Gastroesophageal sphincter (tissue), 4 donors: ENCODE results near the gene IFNGR1. TPM values are rescaled to one million over a fixed set of nuclear protein-coding genes. Genes with fewer than 3 reads are reported as not detected.

ENCODE experiments used
- ATAC-seq: fragments of 150-250 bp; one replicate; pipeline ENCODE4 v1.9.1; 2016; ENCODE audit warnings: mild to moderate bottlenecking, moderate library complexity
- H3K27ac ChIP-seq, 4 donors: fragments of 200-600 bp; sonication (generic) in 3 of 4; 1 replicate in 3 of 4; 2 replicates in 1 of 4; pipeline ENCODE4 v1.5.1; 2016 to 2019
- H3K27me3 ChIP-seq: fragments of 200-600 bp; sonication (generic); one replicate; pipeline ENCODE4 v1.5.1; 2019
- H3K36me3 ChIP-seq, 2 donors: fragments of 200-600 bp; sonication (generic); one replicate each; pipeline ENCODE4 v1.5.1; 2019; ENCODE audit warnings: control low read depth in 1 of 2
- H3K4me1 ChIP-seq, 3 donors: fragments of 200-600 bp; sonication (generic); 1 replicate in 2 of 3; 2 replicates in 1 of 3; pipeline ENCODE4 v1.5.1; 2016 to 2019; ENCODE audit warnings: control low read depth in 2 of 3
- H3K4me3 ChIP-seq, 2 donors: fragments of 200-600 bp; sonication (generic); one replicate each; pipeline ENCODE4 v1.5.1; 2019; ENCODE audit warnings: mild to moderate bottlenecking in 1 of 2, moderate library complexity in 1 of 2
- H3K9me3 ChIP-seq, 3 donors: fragments of 200-600 bp; sonication (generic); one replicate each; pipeline ENCODE4 v1.5.1; 2017 to 2019; ENCODE audit warnings: control low read depth in 2 of 3
- EP300 ChIP-seq: sonication (generic); formaldehyde crosslinking; IDR thresholded peaks from one replicate; pipeline ENCODE4 v1.6.1; 2017; ENCODE audit warnings: antibody characterized with exemption, mild to moderate bottlenecking
- POLR2A ChIP-seq, 2 donors: fragments of 450-650 bp; IDR thresholded peaks; one replicate each; pipeline ENCODE4 v1.6.1; 2017; ENCODE audit warnings: antibody characterized with exemption in 2 of 2, mild to moderate bottlenecking in 2 of 2, moderate library complexity in 1 of 2
- POLR2AphosphoS5 ChIP-seq: sonication (generic); formaldehyde crosslinking; IDR thresholded peaks from one replicate; pipeline ENCODE4 v1.6.1; 2017; ENCODE audit warnings: antibody characterized with exemption
- WGBS, 2 donors: methylation state at CpG; one replicate each; pipeline ENCODE4 v1.1.5; 2018; ENCODE audit warnings: low coverage in 1 of 2; 5-methylcytosine and 5-hydroxymethylcytosine counted together
- total RNA-seq, 4 donors: library from RNA; depleted of rRNA; stranded (reverse); fragments of >200 nt; gene quantifications; one replicate each; pipeline ENCODE4 v1.1.0, GENCODE V29; 2016
- TF ChIP-seq, protein P1 (sequence below), 4 experiments: fragments of 200-600 bp in 2 of 4; fragments of 450-650 bp in 2 of 4; sonication (generic) in 1 of 4; IDR thresholded peaks; one replicate each; pipeline ENCODE4 v1.5.1; 2017 to 2019; ENCODE audit warnings: antibody characterized with exemption in 4 of 4, mild to moderate bottlenecking in 2 of 4, moderate library complexity in 2 of 4

IFNGR1 gene
- total RNA-seq, 4 donors from 2014 or later, result 45.8 to 104 (median 66.9) TPM

- Histone ChIP-seq H3K27me3 (no peaks in the 10 kb centered on the region), H3K4me1 (peaks cover 0 to 6% (median 0%) of the 10 kb centered on the region in 3 donors), H3K27ac (no peak overlapping the region), H3K36me3 (peaks cover 15 to 79% of the 10 kb centered on the region in 2 donors), H3K4me3 (no peak overlapping the region), H3K9me3 (no peaks in the 10 kb centered on the region)
- no peak for TF ChIP-seq POLR2A (IDR thresholded peaks at IDR 0.05)
- 86 to 95% methylated on average over 2 of the region's 2 CpGs for WGBS, 2 donors
- no peak for ATAC-seq
Observed at GRCh38 chr6:137203256-137203655, 15.9 kb downstream of the IFNGR1 start.

DNA sequence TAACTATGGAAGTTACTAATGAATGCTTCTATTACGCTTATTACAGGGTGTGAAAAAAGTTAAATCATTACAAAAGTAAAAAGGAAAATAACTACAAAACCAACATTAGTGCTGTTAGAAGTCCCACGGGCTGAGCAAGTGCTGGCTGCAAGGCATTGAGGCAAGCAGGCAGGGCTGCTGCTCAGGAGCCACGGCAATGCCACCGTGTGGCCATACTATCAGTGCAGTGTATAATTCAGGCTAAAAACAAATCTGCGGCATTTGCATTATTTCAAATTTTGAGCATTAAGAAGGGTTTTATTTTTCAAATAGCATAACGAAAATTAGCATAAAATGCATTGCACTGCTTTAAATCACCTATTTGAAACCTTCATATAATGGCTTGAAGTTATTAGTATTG lies 17.1 kb downstream of the IFNGR1 start:
- TF ChIP-seq, protein P1, sequence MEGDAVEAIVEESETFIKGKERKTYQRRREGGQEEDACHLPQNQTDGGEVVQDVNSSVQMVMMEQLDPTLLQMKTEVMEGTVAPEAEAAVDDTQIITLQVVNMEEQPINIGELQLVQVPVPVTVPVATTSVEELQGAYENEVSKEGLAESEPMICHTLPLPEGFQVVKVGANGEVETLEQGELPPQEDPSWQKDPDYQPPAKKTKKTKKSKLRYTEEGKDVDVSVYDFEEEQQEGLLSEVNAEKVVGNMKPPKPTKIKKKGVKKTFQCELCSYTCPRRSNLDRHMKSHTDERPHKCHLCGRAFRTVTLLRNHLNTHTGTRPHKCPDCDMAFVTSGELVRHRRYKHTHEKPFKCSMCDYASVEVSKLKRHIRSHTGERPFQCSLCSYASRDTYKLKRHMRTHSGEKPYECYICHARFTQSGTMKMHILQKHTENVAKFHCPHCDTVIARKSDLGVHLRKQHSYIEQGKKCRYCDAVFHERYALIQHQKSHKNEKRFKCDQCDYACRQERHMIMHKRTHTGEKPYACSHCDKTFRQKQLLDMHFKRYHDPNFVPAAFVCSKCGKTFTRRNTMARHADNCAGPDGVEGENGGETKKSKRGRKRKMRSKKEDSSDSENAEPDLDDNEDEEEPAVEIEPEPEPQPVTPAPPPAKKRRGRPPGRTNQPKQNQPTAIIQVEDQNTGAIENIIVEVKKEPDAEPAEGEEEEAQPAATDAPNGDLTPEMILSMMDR (IDR thresholded peaks at IDR 0.05), result no peak
- no peak for TF ChIP-seq POLR2AphosphoS5
- TF ChIP-seq POLR2A (IDR thresholded peaks at IDR 0.05), result no peak
- no peak for TF ChIP-seq EP300
- Histone ChIP-seq H3K27me3 (no peaks in the 10 kb centered on the region), H3K27ac (no peak overlapping the region), H3K4me1 (peaks cover 0 to 6% (median 0%) of the 10 kb centered on the region in 3 donors), H3K36me3 (peaks cover 16 to 88% of the 10 kb centered on the region in 2 donors), H3K9me3 (no peaks in the 10 kb centered on the region), H3K4me3 (no peak overlapping the region)
- ATAC-seq, result no peak
- 83 to 96% methylated on average over 6 of the region's 6 CpGs for WGBS, 2 donors

- H3K4me1 ChIP-seq, result no peaks in the 10 kb centered on the region
- H3K27ac ChIP-seq, result no peak overlapping the region
- no peak overlapping the region for H3K4me3 ChIP-seq
- no peaks in the 10 kb centered on the region for H3K27me3 ChIP-seq
- ATAC-seq, result no peak
- TF ChIP-seq, protein P1 (IDR thresholded peaks at IDR 0.05), result no peak
- TF ChIP-seq POLR2AphosphoS5, result no peak
- TF ChIP-seq POLR2A (IDR thresholded peaks at IDR 0.05), result no peak
- TF ChIP-seq EP300, result no peak
- peaks cover 16 to 85% of the 10 kb centered on the region in 2 donors for H3K36me3 ChIP-seq
- 79 to 100% methylated on average over 1 of the region's 1 CpG for WGBS, 2 donors
- H3K9me3 ChIP-seq, result no peaks in the 10 kb centered on the region
Observed at GRCh38 chr6:137201006-137201405, 18.2 kb downstream of the IFNGR1 start.

GRCh38 chr6:137200288-137200687 lies 18.9 kb downstream of the IFNGR1 start:
- no peak for ATAC-seq

DNA sequence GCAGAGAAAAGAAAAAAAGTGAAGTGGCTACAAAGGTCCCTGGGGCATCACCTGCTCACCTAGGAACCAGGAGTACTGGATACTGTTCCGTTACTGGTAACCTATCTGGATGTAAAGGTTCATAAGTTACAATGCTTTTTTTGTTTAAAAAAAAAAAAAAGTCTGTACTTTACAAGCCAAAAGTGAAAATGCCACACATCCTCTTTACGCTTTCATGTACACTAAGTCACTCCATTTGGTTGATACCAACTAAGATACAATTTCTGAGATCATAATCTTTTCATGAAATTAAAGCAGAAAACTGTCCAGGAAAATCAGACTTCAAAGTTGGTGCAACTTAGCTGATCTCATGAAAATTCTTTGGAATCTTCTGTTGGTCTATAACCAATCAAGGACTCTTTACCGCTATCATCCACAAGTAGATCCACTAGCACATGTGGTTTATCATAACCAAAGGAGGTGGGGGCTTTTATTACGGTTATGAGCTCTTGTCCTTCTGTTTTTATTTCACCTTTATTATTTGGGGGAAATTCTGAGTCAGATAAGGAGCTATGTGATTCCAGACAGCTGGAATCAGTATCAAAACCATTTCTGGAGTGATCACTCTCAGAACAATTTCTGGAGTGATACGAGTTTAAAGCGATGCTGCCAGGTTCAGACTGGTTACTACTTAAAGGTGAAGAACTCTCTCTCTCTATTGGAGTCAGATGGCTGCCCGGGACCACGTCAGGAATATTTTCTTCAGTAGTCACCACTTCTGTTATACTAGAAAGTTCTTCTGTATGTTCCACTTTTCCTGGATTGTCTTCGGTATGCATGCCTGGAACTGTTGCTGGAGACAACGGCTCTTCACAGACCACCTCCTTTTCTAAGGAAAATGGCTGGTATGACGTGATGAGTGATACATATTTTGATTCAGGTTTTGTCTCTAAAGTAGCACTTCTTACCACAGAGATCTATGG lies 21.2 kb downstream of the IFNGR1 start:
- no peak overlapping the region for H3K27ac ChIP-seq
- ATAC-seq, result no peak
- H3K36me3 ChIP-seq, result peaks cover 8 to 55% of the 10 kb centered on the region in 2 donors
- no peak overlapping the region for H3K4me3 ChIP-seq
- no peaks in the 10 kb centered on the region for H3K4me1 ChIP-seq
- WGBS, 2 donors, result 91 to 93% methylated on average over 11 of the region's 11 CpGs
- no peaks in the 10 kb centered on the region for H3K9me3 ChIP-seq
- no peaks in the 10 kb centered on the region for H3K27me3 ChIP-seq
- no peak for TF ChIP-seq POLR2A (IDR thresholded peaks at IDR 0.05)
- no peak for TF ChIP-seq EP300
- TF ChIP-seq, protein P1 (IDR thresholded peaks at IDR 0.05), result no peak
- no peak for TF ChIP-seq POLR2AphosphoS5

More at GRCh38 chr6:137200288-137200687, 18.9 kb downstream of the IFNGR1 start:
- Histone ChIP-seq H3K36me3 (peaks cover 13 to 78% of the 10 kb centered on the region in 2 donors), H3K9me3 (no peaks in the 10 kb centered on the region), H3K4me1 (no peaks in the 10 kb centered on the region), H3K27ac (no peak overlapping the region), H3K4me3 (no peak overlapping the region), H3K27me3 (no peaks in the 10 kb centered on the region)
- TF ChIP-seq, protein P1 (IDR thresholded peaks at IDR 0.05), result no peak
- WGBS, 2 donors, result 75 to 86% methylated on average over 4 of the region's 4 CpGs
